GM18951 (cell line): ENCODE data around the gene APLP2.
"Not testable (repeated sequence)": the region's sequence is repeated elsewhere in the genome, so short reads cannot be mapped to it uniquely, and the experiment has no call there.

Experiments
- POLR2A ChIP-seq: IDR thresholded peaks from 4 replicates; pipeline ENCODE4 v1.6.1; 2011; ENCODE audit warnings: mild to moderate bottlenecking; ENCODE audit not compliant: insufficient read length, insufficient read depth; ENCODE audit errors: extremely low read depth
- in situ Hi-C: fragments of 300-500 bp; cut with MboI; formaldehyde crosslinking; loops from one replicate; pipeline ENCODE4 v1.12.0; 2022; ENCODE audit warnings: low sequenced_read_pairs, mixed read lengths, inconsistent platforms; ENCODE audit not compliant: unreplicated experiment

Gene APLP2

GRCh38 chr11:130069659-130070108 is at the start of gene APLP2:
Gene APLP2, plus strand, starts transcription at chr11:130069894. Its CDS starts 84 bp downstream, at chr11:130069978.
- in situ Hi-C loops, result no loop called here
- peak; percentile 86 for TF ChIP-seq POLR2A

- TF ChIP-seq POLR2A, result no peak
- in situ Hi-C loops, result no loop called here
These were observed 49.4 kb upstream of the APLP2 start for GRCh38 chr11:130020323-130020722.

- in situ Hi-C loops, result not testable (repeated sequence)
These were observed 48.1 kb upstream of the APLP2 start for GRCh38 chr11:130021606-130022005.

GRCh38 chr11:130022799-130023198 is 46.9 kb upstream of the APLP2 start:
- in situ Hi-C loops, result no loop called here

GRCh38 chr11:130023204-130023603 is 46.5 kb upstream of the APLP2 start:
- no peak for TF ChIP-seq POLR2A
- in situ Hi-C loops, result no loop called here

More at GRCh38 chr11:130022799-130023198, 46.9 kb upstream of the APLP2 start:
- no peak for TF ChIP-seq POLR2A

GRCh38 chr11:130024361-130024760 is 45.3 kb upstream of the APLP2 start:
- TF ChIP-seq POLR2A, result no peak
- in situ Hi-C loops, result no loop called here

- in situ Hi-C loops, result no loop called here
These were observed 44.3 kb upstream of the APLP2 start for GRCh38 chr11:130025371-130025770.

GRCh38 chr11:130029137-130029536 is 40.6 kb upstream of the APLP2 start:
- no peak for TF ChIP-seq POLR2A
- in situ Hi-C loops, result no loop called here

More at GRCh38 chr11:130025371-130025770, 44.3 kb upstream of the APLP2 start:
- TF ChIP-seq POLR2A, result no peak

- no peak for TF ChIP-seq POLR2A
- in situ Hi-C loops, result no loop called here
These were observed 38.6 kb upstream of the APLP2 start for GRCh38 chr11:130031056-130031455.

GRCh38 chr11:130031945-130032344 is 37.7 kb upstream of the APLP2 start:
- in situ Hi-C loops, result no loop called here

GRCh38 chr11:130032931-130033330 is 36.8 kb upstream of the APLP2 start:
- in situ Hi-C loops, result no loop called here
- TF ChIP-seq POLR2A, result no peak

More at GRCh38 chr11:130031945-130032344, 37.7 kb upstream of the APLP2 start:
- no peak for TF ChIP-seq POLR2A

GRCh38 chr11:130034236-130034635 is 35.5 kb upstream of the APLP2 start:
- TF ChIP-seq POLR2A, result no peak
- in situ Hi-C loops, result no loop called here

GRCh38 chr11:130037058-130037457 is 32.6 kb upstream of the APLP2 start:
- TF ChIP-seq POLR2A, result no peak
- in situ Hi-C loops, result no loop called here

GRCh38 chr11:130037881-130038585 is 31.7 kb upstream of the APLP2 start:
- in situ Hi-C loops, result no loop called here
- TF ChIP-seq POLR2A, result no peak
